SK-N-SH treated with all-trans-retinoic acid at 6 μM for 48 hours (cell line): Measurements from ENCODE around the gene LYPD1.

ENCODE experiments used
- ATAC-seq: fragments of 200-7000 bp; cut with Tn5 transposase; 3 replicates; pipeline ENCODE4 v1.9.1; 2020; ENCODE audit warnings: mild to moderate bottlenecking, moderate library complexity
- ARNTL ChIP-seq: fragments of 450-650 bp; formaldehyde crosslinking; IDR thresholded peaks from 2 replicates; pipeline ENCODE4 v1.5.0; 2020; ENCODE audit warnings: low read depth, mild to moderate bottlenecking, moderate library complexity, borderline replicate concordance
- BACH2 ChIP-seq: fragments of 250-450 bp; sonication (Bioruptor Pico); IDR thresholded peaks from 2 replicates; pipeline ENCODE4 v1.9.0; 2021; ENCODE audit warnings: mild to moderate bottlenecking, borderline replicate concordance
- CSDC2 ChIP-seq: fragments of 250-450 bp; sonication (Bioruptor Pico); IDR thresholded peaks from 2 replicates; pipeline ENCODE4 v1.5.0; 2020; ENCODE audit warnings: mild to moderate bottlenecking, moderate library complexity
- CSRNP3 ChIP-seq: fragments of 250-450 bp; sonication (Bioruptor Pico); IDR thresholded peaks from 2 replicates; pipeline ENCODE4 v1.5.1; 2021; ENCODE audit warnings: mild to moderate bottlenecking, moderate library complexity
- ESRRG ChIP-seq: fragments of 250-450 bp; sonication (Bioruptor Pico); IDR thresholded peaks from 2 replicates; pipeline ENCODE4 v1.6.1; 2021; ENCODE audit warnings: mild to moderate bottlenecking
- GLIS3 ChIP-seq: fragments of 250-450 bp; sonication (Bioruptor Pico); IDR thresholded peaks from 2 replicates; pipeline ENCODE4 v1.5.0; 2020; ENCODE audit warnings: mild to moderate bottlenecking, moderate library complexity
- ISL1 ChIP-seq: fragments of 250-450 bp; sonication (Bioruptor Pico); IDR thresholded peaks from 2 replicates; pipeline ENCODE4 v2.1.2; 2022; ENCODE audit warnings: mild to moderate bottlenecking, moderate library complexity
- OSR1 ChIP-seq: fragments of 250-450 bp; sonication (Bioruptor Pico); IDR thresholded peaks from 2 replicates; pipeline ENCODE4 v1.8.0; 2022; ENCODE audit warnings: moderate library complexity, mild to moderate bottlenecking, inconsistent platforms
- POU6F1 ChIP-seq: fragments of 250-450 bp; sonication (Bioruptor Pico); IDR thresholded peaks from 2 replicates; pipeline ENCODE4 v1.8.0; 2021; ENCODE audit warnings: low read depth, mild to moderate bottlenecking, moderate library complexity, borderline replicate concordance
- PPARA ChIP-seq: fragments of 250-450 bp; sonication (Bioruptor Pico); IDR thresholded peaks from 2 replicates; pipeline ENCODE4 v1.5.0; 2020; ENCODE audit warnings: mild to moderate bottlenecking, borderline replicate concordance
- RARB ChIP-seq: fragments of 250-450 bp; sonication (Bioruptor Pico); IDR thresholded peaks from 2 replicates; pipeline ENCODE4 v1.8.0; 2021; ENCODE audit warnings: mild to moderate bottlenecking, moderate library complexity
- SNAI2 ChIP-seq: fragments of 250-450 bp; sonication (Bioruptor Pico); IDR thresholded peaks from 2 replicates; pipeline ENCODE4 v1.5.0; 2020; ENCODE audit warnings: mild to moderate bottlenecking, moderate library complexity
- TCF4 ChIP-seq: fragments of 250-450 bp; sonication (Bioruptor Pico); IDR thresholded peaks from 2 replicates; pipeline ENCODE4 v1.8.0; 2021; ENCODE audit warnings: mild to moderate bottlenecking, moderate library complexity, borderline replicate concordance
- TOX ChIP-seq: fragments of 250-450 bp; sonication (Bioruptor Pico); IDR thresholded peaks from 2 replicates; pipeline ENCODE4 v1.8.0; 2021; ENCODE audit warnings: mild to moderate bottlenecking, moderate library complexity, borderline replicate concordance
- TSHZ2 ChIP-seq: fragments of 250-450 bp; sonication (Bioruptor Pico); IDR thresholded peaks from 2 replicates; pipeline ENCODE4 v1.5.0; 2020; ENCODE audit warnings: mild to moderate bottlenecking, moderate library complexity
- ZFP3 ChIP-seq: fragments of 250-450 bp; sonication (Bioruptor Pico); IDR thresholded peaks from 2 replicates; pipeline ENCODE4 v1.5.0; 2020; ENCODE audit warnings: mild to moderate bottlenecking, moderate library complexity
- ZFP30 ChIP-seq: fragments of 450-650 bp; formaldehyde crosslinking; IDR thresholded peaks from 2 replicates; pipeline ENCODE4 v1.5.0; 2022; ENCODE audit warnings: mild to moderate bottlenecking, moderate library complexity
- ZNF70 ChIP-seq: fragments of 450-650 bp; formaldehyde crosslinking; IDR thresholded peaks from 2 replicates; pipeline ENCODE4 v1.5.0; 2020; ENCODE audit warnings: mild to moderate bottlenecking, moderate library complexity
- ZNF8 ChIP-seq: fragments of 450-650 bp; formaldehyde crosslinking; IDR thresholded peaks from 2 replicates; pipeline ENCODE4 v1.5.0; 2020; ENCODE audit warnings: mild to moderate bottlenecking, moderate library complexity
- TF ChIP-seq, protein P1 (sequence below): fragments of 250-450 bp; sonication (Bioruptor Pico); IDR thresholded peaks from 2 replicates; pipeline ENCODE4 v1.5.1; 2020; ENCODE audit warnings: low read depth, mild to moderate bottlenecking, moderate library complexity
- TF ChIP-seq, protein P2 (sequence below): fragments of 250-450 bp; sonication (Bioruptor Pico); IDR thresholded peaks from 2 replicates; pipeline ENCODE4 v1.8.0; 2020; ENCODE audit warnings: mild to moderate bottlenecking, moderate library complexity, borderline replicate concordance

LYPD1 gene

DNA sequence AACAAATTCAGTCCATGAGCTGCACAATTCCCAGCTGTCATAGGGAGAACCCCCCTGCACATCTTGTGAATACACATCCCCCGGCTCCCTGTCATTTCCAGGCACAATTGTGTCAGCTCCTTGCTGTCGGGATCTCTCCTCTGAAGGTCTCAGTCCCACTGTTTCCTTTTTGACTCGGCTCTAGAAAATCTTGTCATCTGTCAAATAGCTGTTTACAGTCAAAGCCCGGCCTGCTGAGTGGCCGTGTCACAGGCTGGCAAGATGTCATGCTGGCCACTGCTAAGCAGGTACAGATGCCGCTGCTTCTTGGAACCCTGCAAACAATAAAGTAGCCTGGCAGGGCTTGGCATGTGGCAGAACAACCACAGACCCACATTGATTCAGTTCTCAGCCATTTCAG is 61.7 kb downstream of the LYPD1 start:
- no peak for TF ChIP-seq CSDC2
- TF ChIP-seq TOX (CRISPR knock-in tag), result no peak
- no peak for TF ChIP-seq GLIS3 (CRISPR knock-in tag)
- TF ChIP-seq, protein P1, sequence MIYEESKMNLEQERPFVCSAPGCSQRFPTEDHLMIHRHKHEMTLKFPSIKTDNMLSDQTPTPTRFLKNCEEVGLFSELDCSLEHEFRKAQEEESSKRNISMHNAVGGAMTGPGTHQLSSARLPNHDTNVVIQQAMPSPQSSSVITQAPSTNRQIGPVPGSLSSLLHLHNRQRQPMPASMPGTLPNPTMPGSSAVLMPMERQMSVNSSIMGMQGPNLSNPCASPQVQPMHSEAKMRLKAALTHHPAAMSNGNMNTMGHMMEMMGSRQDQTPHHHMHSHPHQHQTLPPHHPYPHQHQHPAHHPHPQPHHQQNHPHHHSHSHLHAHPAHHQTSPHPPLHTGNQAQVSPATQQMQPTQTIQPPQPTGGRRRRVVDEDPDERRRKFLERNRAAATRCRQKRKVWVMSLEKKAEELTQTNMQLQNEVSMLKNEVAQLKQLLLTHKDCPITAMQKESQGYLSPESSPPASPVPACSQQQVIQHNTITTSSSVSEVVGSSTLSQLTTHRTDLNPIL (CRISPR knock-in tag), result no peak
- TF ChIP-seq ARNTL (CRISPR knock-in tag), result no peak
- no peak for TF ChIP-seq TSHZ2 (CRISPR knock-in tag)
- ATAC-seq, result no peak

DNA sequence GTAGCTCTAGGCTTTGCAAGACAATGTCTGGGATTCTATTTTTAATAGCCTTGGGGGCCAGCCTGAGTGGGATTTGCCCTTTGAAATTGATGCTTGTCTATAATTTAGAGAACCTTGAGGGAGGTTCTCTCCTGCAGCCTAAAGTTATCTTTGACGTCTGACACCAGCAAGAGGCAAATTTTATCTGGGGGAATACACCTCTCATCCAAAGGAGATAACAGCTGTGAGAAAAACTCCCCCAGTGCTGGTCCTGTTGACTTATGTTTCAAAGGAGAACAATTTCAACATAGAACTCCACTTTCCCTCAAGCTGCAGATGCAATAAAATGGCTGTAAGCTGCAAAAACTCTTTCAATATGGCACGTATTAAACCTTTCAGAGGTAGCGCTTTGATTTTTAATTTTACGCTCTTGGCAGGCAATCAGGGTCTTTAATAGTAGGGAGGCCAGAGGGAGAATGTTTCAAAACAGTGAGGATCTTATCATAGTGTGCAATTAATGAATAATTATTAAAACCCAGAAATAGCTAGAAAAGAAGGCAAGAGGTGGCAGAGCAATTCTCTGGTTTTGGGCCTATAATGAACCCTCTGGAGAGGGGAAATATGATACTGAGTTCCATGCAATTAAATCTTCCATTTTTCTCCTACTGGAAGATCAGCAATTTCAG is 62.4 kb downstream of the LYPD1 start:
- ATAC-seq, result no peak
- no peak for TF ChIP-seq ISL1 (CRISPR knock-in tag)
- no peak for TF ChIP-seq TSHZ2 (CRISPR knock-in tag)
- no peak for TF ChIP-seq POU6F1 (CRISPR knock-in tag)
- no peak for TF ChIP-seq CSRNP3 (CRISPR knock-in tag)
- TF ChIP-seq PPARA (CRISPR knock-in tag), result no peak
- TF ChIP-seq ESRRG (CRISPR knock-in tag), result no peak

GRCh38 chr2:132606649-132607048 is 63.4 kb downstream of the LYPD1 start:
- no peak for ATAC-seq
- TF ChIP-seq ARNTL (CRISPR knock-in tag) (no peak), TOX (CRISPR knock-in tag) (no peak), GLIS3 (CRISPR knock-in tag) (no peak), CSDC2 (no peak), RARB (CRISPR knock-in tag) (no peak), ZNF8 (no peak), ZFP3 (CRISPR knock-in tag) (no peak), OSR1 (CRISPR knock-in tag) (no peak), ZFP30 (CRISPR knock-in tag) (no peak), BACH2 (CRISPR knock-in tag) (no peak), ZNF70 (CRISPR knock-in tag) (no peak), TCF4 (CRISPR knock-in tag) (no peak), POU6F1 (CRISPR knock-in tag) (no peak), PPARA (CRISPR knock-in tag) (no peak), SNAI2 (CRISPR knock-in tag) (no peak), CSRNP3 (CRISPR knock-in tag) (no peak)
- TF ChIP-seq, protein P2, sequence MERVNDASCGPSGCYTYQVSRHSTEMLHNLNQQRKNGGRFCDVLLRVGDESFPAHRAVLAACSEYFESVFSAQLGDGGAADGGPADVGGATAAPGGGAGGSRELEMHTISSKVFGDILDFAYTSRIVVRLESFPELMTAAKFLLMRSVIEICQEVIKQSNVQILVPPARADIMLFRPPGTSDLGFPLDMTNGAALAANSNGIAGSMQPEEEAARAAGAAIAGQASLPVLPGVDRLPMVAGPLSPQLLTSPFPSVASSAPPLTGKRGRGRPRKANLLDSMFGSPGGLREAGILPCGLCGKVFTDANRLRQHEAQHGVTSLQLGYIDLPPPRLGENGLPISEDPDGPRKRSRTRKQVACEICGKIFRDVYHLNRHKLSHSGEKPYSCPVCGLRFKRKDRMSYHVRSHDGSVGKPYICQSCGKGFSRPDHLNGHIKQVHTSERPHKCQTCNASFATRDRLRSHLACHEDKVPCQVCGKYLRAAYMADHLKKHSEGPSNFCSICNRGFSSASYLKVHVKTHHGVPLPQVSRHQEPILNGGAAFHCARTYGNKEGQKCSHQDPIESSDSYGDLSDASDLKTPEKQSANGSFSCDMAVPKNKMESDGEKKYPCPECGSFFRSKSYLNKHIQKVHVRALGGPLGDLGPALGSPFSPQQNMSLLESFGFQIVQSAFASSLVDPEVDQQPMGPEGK (CRISPR knock-in tag), result no peak
- TF ChIP-seq, all 23 proteins: peak for 0
